Large intestine (tissue), 3 donors: ENCODE data around the gene CFAP61. TPM values are rescaled to one million over a fixed set of nuclear protein-coding genes. Genes with fewer than 3 reads are reported as not detected.

Experiments
- DNase-seq, 2 donors: peaks; one replicate each; pipeline versions ENCODE4 v3.0.0 to v3.0.0-alpha.2; 2013
- H3K27ac ChIP-seq: one replicate; pipeline ENCODE4 v1.5.1; 2013; ENCODE audit warnings: low read length
- H3K27me3 ChIP-seq: 2 replicates; pipeline ENCODE4 v1.6.1; 2013; ENCODE audit warnings: low read length; ENCODE audit not compliant: control insufficient read depth, insufficient read depth
- H3K36me3 ChIP-seq: 2 replicates; pipeline ENCODE4 v1.6.1; 2013; ENCODE audit warnings: low read length; ENCODE audit not compliant: control insufficient read depth, insufficient read depth
- H3K4me1 ChIP-seq: one replicate; pipeline ENCODE4 v1.6.1; 2013; ENCODE audit warnings: low read length; ENCODE audit not compliant: control insufficient read depth, insufficient read depth
- H3K4me3 ChIP-seq: one replicate; pipeline ENCODE4 v1.5.1; 2013; ENCODE audit warnings: low read length
- H3K9me3 ChIP-seq: one replicate; pipeline ENCODE4 v1.6.1; 2013; ENCODE audit warnings: mild to moderate bottlenecking, low read depth, low read length, moderate library complexity; ENCODE audit not compliant: control insufficient read depth
- WGBS: methylation state at CpG from one replicate; pipeline ENCODE4 v1.1.5; 2013; ENCODE audit warnings: low lambda C conversion rate; ENCODE audit not compliant: insufficient coverage; 5-methylcytosine and 5-hydroxymethylcytosine counted together
- polyA plus RNA-seq: library from polyadenylated mRNA; unstranded; fragments of 120-200 nt; gene quantifications from one replicate; pipeline ENCODE4 v1.2.1, GENCODE V29; 2013

CFAP61 gene
- polyA plus RNA-seq, 1 donor, result 0.36 TPM

GRCh38 chr20:20017001-20017843 is 35.1 kb upstream of the CFAP61 start, which contains the start of gene NAA20:
TSS of gene NAA20 (plus strand) at chr20:20017362. CDS start at chr20:20017397, 35 bp downstream.
- Histone ChIP-seq H3K4me1 (peaks cover 16% of the 10 kb centered on the region), H3K27me3 (no peaks in the 10 kb centered on the region), H3K36me3 (peaks cover 23% of the 10 kb centered on the region), H3K4me3 (peak within 1 kb of the TSS; percentile 89), H3K27ac (peak within 1 kb of the TSS; percentile 32), H3K9me3 (no peaks in the 10 kb centered on the region)
- no CpG with 5 or more reads among the region's 81 CpGs for WGBS
- DNase-seq, result peak; percentile 91 to 93

DNA sequence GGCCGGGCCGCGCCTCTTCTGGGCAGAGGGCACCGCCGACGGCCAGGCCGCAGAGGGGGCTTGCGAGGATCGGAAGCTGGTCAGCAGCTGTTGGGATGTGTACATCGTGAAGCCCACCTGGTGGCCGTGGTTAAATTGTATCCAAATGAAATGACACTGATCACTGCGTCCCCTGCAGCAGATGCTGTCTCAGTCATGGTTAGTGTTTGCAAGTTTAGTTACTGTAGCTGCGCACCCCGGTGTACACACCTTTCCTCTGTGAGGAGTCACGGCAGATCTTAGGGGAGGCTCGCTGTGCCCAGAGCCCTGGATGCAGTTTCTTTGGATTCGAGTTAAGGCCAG is 34.5 kb upstream of the CFAP61 start:
- Histone ChIP-seq H3K9me3 (no peaks in the 10 kb centered on the region), H3K4me1 (peaks cover 16% of the 10 kb centered on the region), H3K4me3 (peak overlapping the region; percentile 89), H3K27ac (no peak overlapping the region), H3K27me3 (no peaks in the 10 kb centered on the region), H3K36me3 (peaks cover 27% of the 10 kb centered on the region)
- WGBS, result no CpG with 5 or more reads among the region's 17 CpGs
- no peak for DNase-seq

DNA sequence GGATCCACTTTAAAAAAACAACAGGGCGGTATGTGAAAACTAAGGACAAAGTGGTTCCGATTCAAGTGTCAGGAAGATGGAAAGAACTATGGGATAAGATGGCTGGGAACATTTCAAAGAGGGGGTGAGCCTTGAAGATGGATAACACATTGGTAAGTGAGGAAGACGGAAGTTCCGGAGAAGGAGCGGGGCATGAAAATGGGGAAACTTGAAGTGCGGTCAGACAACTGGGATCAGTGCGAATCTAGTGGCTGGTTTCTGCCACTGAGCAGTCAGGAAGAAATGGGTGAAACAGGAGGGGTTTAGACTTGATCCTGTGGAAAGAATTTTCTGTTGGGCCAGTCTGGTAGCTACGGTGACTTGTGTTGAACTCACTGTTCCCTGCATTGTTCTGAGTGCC is 34.0 kb upstream of the CFAP61 start:
- Histone ChIP-seq H3K27ac (no peak overlapping the region), H3K27me3 (no peaks in the 10 kb centered on the region), H3K9me3 (no peaks in the 10 kb centered on the region), H3K4me3 (peak overlapping the region; percentile 89), H3K36me3 (peaks cover 30% of the 10 kb centered on the region), H3K4me1 (peaks cover 16% of the 10 kb centered on the region)
- DNase-seq, result no peak
- 100% methylated on average over 1 of the region's 8 CpGs for WGBS

DNA sequence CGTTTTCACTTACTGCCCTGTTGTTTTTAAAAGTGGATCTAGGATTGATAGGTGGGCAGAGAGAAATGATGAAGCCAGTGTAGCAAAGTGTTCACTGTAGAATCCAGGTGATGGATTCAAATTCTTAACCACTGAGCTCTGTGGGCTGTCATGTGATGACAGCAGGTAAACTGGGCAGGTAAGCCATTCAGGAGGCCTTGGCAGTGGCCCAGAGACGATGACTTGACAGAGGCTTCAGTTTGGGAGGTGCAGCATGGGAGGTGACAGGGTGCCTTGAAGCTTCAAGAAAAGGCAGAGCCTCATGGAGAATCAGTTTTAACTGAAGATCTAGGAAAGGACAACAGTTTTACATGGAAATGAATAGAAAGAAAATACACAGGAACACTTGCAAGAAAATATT is 33.2 kb upstream of the CFAP61 start:
- no peak for DNase-seq
- Histone ChIP-seq H3K4me1 (peaks cover 16% of the 10 kb centered on the region), H3K27me3 (no peaks in the 10 kb centered on the region), H3K9me3 (no peaks in the 10 kb centered on the region), H3K4me3 (no peak overlapping the region), H3K27ac (no peak overlapping the region), H3K36me3 (peaks cover 34% of the 10 kb centered on the region)
- WGBS, result no CpG with 5 or more reads among the region's 2 CpGs

DNA sequence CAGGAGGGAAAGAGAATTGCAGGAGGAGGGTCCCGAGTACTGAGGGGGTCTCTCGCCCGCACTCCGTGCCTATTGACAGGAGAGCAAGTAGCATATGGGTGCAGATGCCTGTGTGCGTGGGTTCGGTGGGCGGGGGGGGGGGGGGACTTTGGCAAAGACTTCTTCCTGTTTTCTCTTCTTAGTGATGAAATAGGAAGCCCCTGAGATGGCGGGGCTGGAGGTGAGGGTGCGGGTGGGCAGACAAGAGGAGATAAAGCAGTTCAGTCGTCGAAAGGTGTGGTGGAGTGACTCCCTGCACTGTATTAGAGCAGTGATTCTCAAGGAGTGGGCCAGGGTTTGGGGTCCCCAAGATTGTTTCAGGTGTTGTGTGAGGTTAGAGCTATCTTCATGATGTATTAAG is 31.4 kb upstream of the CFAP61 start:
- H3K36me3 ChIP-seq, result peaks cover 39% of the 10 kb centered on the region
- peaks cover 10% of the 10 kb centered on the region for H3K4me1 ChIP-seq
- no peaks in the 10 kb centered on the region for H3K27me3 ChIP-seq
- WGBS, result no CpG with 5 or more reads among the region's 11 CpGs
- no peak overlapping the region for H3K27ac ChIP-seq
- no peak for DNase-seq
- no peak overlapping the region for H3K4me3 ChIP-seq
- no peaks in the 10 kb centered on the region for H3K9me3 ChIP-seq

GRCh38 chr20:20021835-20022234 is 30.5 kb upstream of the CFAP61 start:
- Histone ChIP-seq H3K27ac (no peak overlapping the region), H3K4me3 (no peak overlapping the region), H3K9me3 (no peaks in the 10 kb centered on the region), H3K36me3 (peaks cover 43% of the 10 kb centered on the region), H3K27me3 (no peaks in the 10 kb centered on the region), H3K4me1 (peaks cover 10% of the 10 kb centered on the region)
- no peak for DNase-seq
- WGBS, result no CpG with 5 or more reads among the region's 7 CpGs

DNA sequence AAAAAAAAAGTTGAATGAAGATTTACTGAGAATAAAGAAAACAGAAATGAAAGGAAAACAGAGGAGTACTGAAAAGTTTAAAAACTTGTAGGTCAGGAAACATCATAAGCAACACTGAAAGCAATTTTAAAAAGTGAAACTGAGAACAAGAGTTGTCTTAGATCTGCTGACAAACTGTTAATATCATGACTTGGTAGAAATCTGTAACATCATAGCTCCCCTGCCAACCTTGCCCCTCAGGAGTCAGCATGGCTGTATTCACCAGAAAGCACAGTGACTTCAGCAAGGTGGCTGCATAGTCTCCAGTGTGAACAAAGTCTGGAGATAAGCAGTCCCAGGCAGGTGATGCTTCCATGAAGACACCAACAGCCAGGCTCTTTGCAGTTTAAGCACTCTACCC is 29.8 kb upstream of the CFAP61 start:
- Histone ChIP-seq H3K4me3 (no peak overlapping the region), H3K27me3 (no peaks in the 10 kb centered on the region), H3K27ac (no peak overlapping the region), H3K36me3 (peaks cover 48% of the 10 kb centered on the region), H3K9me3 (no peaks in the 10 kb centered on the region), H3K4me1 (peaks cover 10% of the 10 kb centered on the region)
- DNase-seq, result no peak

DNA sequence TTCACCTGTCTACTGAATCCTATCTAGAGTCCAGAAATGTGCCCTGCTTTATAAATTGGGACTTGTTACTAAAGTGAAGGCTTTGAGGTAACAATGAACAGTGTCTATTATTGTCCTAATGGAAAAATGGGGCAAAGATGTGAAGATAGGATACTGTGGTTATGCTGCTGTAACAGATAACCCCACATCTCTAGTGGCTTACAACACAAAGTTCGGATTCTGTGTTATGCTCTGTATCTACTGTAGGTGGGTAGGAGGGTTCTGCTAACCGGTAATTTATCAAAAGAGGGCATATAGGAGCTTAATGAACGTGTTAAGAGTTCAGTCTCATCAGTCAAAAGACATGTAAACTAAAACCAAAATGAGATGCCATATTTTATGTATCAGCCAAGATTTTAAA is 28.9 kb upstream of the CFAP61 start:
- Histone ChIP-seq H3K4me3 (no peak overlapping the region), H3K36me3 (peaks cover 55% of the 10 kb centered on the region), H3K27me3 (no peaks in the 10 kb centered on the region), H3K27ac (no peak overlapping the region), H3K9me3 (no peaks in the 10 kb centered on the region), H3K4me1 (peaks cover 7% of the 10 kb centered on the region)
- DNase-seq, result no peak
- WGBS, result no CpG with 5 or more reads among the region's 3 CpGs

GRCh38 chr20:20024942-20025341 is 27.4 kb upstream of the CFAP61 start:
- Histone ChIP-seq H3K4me3 (no peak overlapping the region), H3K27ac (no peak overlapping the region), H3K27me3 (no peaks in the 10 kb centered on the region), H3K4me1 (peaks cover 2% of the 10 kb centered on the region), H3K36me3 (peaks cover 49% of the 10 kb centered on the region), H3K9me3 (no peaks in the 10 kb centered on the region)
- DNase-seq, result no peak

- WGBS, result no CpG with 5 or more reads among the region's 2 CpGs
- peaks cover 51% of the 10 kb centered on the region for H3K36me3 ChIP-seq
These were observed 25.0 kb upstream of the CFAP61 start for GRCh38 chr20:20027284-20027683.

DNA sequence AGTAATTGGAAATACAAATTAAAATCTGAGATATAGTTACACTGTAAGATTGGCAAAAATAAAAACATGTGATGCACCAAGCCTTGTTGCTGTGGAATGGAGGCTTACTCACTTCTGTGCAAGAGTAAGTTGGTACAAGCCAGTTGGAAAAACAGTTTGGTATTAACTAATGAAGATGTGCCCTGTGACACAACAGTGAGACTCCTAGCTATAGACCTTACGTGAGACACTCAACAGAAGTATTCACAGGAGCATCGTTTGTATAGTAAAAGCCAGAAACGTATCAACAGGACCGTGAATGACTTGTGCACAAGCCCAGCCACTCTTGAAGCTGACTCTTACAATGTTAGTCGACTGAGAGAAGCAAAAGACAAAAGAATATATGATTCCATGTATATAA is 20.5 kb upstream of the CFAP61 start:
- DNase-seq, result no peak
- Histone ChIP-seq H3K27ac (no peak overlapping the region), H3K9me3 (no peaks in the 10 kb centered on the region), H3K4me3 (no peak overlapping the region), H3K36me3 (peaks cover 69% of the 10 kb centered on the region), H3K27me3 (no peaks in the 10 kb centered on the region), H3K4me1 (no peaks in the 10 kb centered on the region)
- no CpG with 5 or more reads among the region's 5 CpGs for WGBS

More at GRCh38 chr20:20027284-20027683, 25.0 kb upstream of the CFAP61 start:
- Histone ChIP-seq H3K27me3 (no peaks in the 10 kb centered on the region), H3K4me1 (no peaks in the 10 kb centered on the region), H3K9me3 (no peaks in the 10 kb centered on the region), H3K27ac (no peak overlapping the region), H3K4me3 (no peak overlapping the region)
- DNase-seq, result no peak
